NOMO-1 treated with DMSO at 0.1 percent for 48 hours (cell line): Measurements from ENCODE around the gene ITPK1.

Experiments
- DNase-seq: peaks from one replicate; lab custom pipeline; 2025; ENCODE audit not compliant: unreplicated experiment; lab: John Stamatoyannopoulos, UW

The ITPK1 gene

GRCh38 chr14:93061380-93062012 lies 54.2 kb downstream of the ITPK1 start:
- DNase-seq, result no peak

GRCh38 chr14:93060841-93061240 lies 54.9 kb downstream of the ITPK1 start:
- DNase-seq, result no peak

DNA sequence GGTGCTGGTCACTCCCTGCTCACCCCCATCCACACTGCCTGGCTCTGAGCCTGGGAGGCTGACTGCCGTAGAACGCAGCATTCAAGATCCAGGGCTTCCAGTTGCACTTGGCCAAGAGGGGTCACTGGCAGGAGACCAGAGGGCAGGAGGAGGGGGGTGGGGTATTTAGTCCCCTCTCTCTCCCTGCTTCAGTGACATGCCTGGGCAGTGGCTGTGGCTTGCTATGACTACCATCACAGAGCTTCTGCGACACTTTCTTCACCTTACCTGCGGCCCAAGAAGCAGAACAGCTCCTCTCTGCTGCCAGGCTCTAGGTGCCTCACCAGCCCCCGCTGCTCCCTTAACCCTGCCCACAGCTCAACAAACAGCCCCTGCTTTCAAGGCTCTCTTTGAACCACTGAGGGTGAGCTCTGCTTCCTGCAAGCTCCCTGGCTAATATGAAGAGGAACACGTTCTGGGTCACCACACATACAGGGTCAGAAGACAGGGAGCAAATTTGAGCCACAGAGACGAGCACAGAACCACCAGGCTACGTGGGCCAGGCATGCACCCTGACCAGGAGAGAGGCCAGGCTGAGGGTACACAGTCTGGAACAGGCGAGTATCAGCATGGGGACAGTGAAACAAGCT lies 55.7 kb downstream of the ITPK1 start:
- no peak for DNase-seq

GRCh38 chr14:93059260-93059659 lies 56.5 kb downstream of the ITPK1 start:
- DNase-seq, result no peak

DNA sequence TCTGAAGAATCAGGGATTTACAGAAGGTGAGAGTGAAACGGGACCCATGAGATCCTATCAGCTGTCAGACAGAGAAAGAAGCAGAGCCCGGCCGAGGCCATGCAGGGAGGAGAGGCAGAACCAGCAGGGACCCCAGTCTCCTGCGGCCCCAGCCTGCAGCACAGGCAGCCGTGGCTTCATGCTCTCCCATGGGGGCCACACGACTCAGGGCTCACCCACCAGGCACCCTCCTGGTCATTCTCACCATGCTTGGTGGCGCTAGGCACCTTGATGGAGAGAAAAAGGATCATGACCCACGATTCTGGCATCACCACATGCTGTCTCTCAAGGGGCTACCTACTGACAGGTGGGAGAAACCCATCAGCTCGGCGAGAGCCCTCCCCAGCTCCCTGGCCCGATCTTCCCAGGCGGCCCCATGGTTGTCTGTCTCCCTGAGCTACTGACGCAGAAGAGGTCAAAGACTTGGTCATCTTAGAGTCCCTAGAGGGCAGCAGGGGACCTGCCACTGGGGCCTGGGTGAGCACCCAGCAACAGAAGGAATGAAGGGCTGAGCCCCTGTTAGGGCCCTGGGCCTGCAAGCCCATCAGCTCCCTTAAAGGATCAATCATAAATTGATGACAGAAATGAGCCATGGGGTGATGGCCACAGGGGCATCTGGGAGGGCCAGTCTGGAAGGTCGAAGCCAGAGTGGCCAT lies 58.0 kb downstream of the ITPK1 start:
- no peak for DNase-seq

DNA sequence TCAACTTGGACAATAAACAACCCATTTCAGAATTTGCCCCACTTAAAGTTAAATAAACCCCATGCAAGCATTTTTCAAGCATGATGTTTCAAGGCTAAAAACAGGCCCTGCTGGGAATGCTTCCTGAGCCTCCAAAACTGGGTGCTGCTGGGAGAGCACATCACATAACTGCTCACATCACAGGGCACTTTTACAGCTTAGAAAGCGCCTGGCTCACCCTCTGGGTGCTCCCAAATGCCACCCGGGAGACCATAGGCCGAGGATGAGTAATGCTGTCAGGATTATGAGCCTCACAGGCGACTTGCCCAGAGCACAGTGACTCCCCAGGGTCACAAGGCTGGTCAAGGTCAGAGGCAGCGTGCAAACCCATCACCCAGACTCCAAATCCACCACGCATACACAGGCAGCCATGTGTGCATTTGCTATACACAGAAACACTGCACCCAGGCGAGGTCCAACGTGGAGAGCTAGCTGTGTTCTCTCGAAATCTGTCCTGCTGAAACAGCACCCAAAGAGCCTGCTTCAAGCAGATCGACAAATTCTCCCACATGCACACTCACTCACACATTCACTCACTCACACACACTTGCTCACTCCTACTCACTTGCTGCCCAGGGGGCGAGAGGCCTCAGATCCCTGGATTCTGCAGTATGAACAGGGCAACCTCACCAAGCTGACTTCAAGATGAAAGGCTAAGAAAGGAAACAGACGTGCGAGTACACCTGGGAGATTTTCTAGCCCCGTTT lies 58.7 kb downstream of the ITPK1 start:
- no peak for DNase-seq

- DNase-seq, result no peak
Observed at GRCh38 chr14:93056166-93056839, 59.4 kb downstream of the ITPK1 start.

- no peak for DNase-seq
Observed at GRCh38 chr14:93055651-93056115, 60.0 kb downstream of the ITPK1 start.

DNA sequence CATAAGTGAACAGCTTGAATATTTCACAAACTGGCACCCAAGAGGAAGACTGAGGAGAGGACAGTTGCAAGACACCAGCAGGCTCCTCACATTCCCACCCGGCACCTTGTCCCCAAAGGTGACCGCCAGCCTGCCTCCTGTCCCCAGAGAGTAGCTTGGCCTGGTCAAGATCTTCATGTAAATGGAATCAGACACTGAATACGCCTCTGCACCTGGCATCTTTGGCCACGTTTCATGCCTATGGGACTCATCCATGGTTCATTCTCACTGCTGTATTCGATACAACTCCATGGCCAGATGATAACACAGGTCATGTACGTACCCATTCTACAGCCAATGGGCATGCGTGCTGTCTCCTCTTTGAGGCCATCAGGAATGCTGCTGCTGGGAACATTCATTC lies 60.8 kb downstream of the ITPK1 start:
- no peak for DNase-seq

DNA sequence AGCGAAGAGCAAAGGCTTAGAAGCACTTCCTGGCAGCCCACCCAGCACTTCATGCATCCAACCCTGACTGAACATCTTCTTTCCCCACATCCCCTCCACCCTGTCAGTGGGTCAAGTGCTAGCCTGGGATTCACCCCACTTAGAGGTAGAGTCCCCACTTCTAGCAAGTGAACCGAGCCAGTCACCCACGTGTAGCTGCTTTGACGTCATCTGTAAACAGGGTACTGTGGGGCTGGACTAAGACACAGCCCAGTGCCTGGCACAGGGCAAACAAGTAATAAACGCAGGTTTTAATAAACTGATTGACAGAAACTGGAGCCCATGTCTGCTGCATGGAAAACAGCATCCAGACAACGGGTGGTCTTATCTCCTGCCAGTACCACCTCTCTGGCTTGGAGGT lies 61.7 kb downstream of the ITPK1 start:
- no peak for DNase-seq

DNA sequence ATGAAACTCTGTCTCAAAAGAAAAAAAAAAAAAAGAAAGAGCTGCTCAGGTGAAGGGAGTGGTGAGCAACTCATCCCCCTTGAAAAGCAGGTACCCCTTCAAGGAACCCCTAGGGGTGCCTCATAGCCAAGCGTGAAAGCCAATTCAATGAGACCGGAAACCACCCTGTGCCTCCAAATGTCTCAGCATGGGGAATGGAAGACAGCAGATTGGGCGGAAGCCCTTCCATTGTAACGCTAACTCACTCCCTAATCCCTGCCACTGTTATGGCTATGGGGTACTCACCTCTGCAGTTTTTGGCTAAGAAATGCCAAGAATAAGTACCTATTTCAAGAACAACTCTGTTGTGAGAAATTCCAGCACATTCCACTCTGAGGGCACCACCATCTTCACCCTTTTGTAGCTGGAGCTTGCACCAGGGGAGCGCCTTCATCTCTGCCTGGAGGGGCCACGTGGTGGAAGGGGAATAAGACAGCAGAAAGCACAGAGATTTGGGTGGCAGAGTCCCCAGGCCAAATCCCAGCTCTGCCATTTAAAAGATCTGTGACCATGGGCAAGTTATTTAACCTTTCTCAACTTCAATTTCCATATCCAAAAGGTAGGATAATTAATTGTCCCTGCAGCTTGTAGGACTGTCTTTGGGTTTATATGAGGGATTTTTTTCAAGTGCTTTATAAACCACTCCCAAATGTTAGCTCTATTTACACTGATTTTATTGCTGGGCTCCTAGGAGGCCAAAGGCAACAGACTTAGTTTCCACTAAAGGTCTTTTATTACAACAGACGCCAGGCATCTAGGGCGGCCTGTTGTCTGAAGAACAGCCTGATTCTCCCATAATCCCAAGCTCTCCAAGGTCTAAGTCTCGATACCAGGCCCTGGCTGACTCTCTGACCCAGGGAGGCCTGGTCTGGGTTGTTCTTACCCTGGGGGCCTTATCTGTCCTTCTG lies 63.9 kb downstream of the ITPK1 start:
- no peak for DNase-seq

GRCh38 chr14:93050761-93051160 lies 65.0 kb downstream of the ITPK1 start:
- DNase-seq, result no peak

- DNase-seq, result no peak
Observed at GRCh38 chr14:93049867-93050331, 65.8 kb downstream of the ITPK1 start.

DNA sequence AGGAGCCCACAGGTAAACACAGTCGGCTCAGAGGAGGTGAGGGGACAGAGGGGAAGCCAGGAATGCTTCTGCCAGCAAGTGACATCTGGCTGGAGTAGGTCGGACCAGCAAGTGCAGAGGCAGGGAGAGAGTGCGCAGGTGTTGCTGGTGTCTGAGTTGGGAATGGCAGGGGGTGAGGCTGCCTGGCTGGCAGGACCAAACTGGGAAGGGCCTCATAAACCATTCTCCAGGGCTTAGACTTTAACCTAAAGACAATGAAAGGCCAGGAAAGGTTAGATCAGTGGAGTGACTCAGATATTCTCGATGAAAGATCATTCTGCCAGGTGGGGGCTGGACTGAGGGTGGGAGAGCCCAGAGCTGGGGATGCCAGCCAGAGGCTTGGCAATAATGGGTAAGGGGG lies 66.4 kb downstream of the ITPK1 start:
- no peak for DNase-seq

- no peak for DNase-seq
Observed at GRCh38 chr14:93048843-93049242, 66.9 kb downstream of the ITPK1 start.

- no peak for DNase-seq
Observed at GRCh38 chr14:93047661-93048060, 68.1 kb downstream of the ITPK1 start.

DNA sequence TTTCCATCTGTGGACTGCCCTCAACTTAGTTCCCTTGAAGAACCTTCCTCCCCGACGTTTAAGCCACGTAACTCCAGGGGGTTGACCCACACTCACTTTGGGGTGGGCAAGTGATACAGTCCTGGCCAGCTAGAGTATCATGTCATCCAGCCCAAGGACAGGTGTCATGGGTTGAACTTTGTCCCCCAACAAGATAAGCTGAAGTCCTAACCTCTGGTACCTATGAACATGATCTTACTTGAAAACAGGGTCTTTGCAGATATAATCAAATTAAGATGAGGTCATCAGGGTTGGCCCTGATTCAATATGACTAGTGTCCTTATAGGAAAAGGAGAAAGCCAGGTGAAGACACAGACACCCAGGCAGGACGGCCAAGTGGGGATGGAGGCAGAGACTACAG lies 68.6 kb downstream of the ITPK1 start:
- no peak for DNase-seq

GRCh38 chr14:93046705-93047050 lies 69.0 kb downstream of the ITPK1 start:
- DNase-seq, result no peak

DNA sequence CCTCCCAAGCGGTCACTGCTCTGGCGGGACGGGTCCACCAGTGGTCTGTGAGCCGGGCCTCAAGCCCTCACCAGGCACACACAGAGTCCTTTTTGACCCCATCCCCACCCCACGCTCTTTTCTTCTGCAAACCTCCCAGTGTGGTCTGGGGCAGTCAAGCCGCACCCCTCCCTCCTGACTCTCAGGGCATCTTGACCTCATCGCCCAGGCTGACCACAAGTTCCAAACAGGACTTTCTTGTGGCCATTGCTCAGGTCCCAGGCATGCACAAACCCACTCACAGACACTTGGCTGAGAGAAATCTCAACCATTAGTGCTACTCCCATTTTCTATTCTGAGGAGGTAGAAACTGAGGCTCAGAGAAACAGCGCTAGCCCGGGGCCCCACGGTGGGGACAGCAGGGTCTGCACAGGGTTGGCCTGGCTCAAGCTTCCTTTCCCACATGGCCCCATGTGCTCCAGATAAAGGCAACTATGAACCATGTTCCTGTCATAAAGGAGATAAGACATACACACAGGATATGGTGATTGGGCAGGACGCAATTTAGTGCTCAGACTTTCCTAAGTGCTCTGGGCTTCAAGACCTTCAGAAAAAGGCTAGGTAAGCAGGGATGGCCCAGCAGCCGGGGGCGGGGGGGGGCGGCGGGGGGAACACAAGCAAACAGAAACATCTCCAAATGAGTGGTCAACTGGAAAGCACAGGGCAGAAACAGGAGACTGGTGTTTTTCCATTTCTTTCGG lies 69.6 kb downstream of the ITPK1 start:
- no peak for DNase-seq
